ENCODE data around the gene BCL11B. TPM values are rescaled to one million over a fixed set of nuclear protein-coding genes. Genes with fewer than 3 reads are reported as not detected.
"Not testable (repeated sequence)": the region's sequence is repeated elsewhere in the genome, so short reads cannot be mapped to it uniquely, and the experiment has no call there.

BCL11B gene
- total RNA-seq, 1 donor from 2014 or later, result 0.23 TPM

DNA sequence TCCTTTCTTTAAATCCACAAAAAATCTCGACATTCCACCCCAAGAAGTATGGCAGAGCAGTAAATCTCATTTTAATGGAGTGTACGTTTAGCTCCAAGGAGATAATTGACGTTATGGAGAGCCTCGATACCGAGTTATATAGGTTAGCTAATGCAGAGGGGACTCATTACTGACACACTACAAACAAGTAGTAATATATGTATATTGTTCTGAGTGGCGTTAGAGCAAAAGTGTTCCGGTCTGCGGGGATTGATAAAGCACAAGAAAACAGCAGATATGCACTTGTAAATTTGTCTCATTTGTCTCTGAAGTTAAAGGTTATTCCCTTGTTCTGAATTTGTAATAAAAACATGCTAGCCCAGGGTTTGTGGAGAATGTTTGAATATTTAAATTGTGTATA lies 84.1 kb downstream of the BCL11B start:
- H3K4me3 ChIP-seq (ENCODE audit: low read depth, low read length), result no peak overlapping the region
- TF ChIP-seq, protein P1, sequence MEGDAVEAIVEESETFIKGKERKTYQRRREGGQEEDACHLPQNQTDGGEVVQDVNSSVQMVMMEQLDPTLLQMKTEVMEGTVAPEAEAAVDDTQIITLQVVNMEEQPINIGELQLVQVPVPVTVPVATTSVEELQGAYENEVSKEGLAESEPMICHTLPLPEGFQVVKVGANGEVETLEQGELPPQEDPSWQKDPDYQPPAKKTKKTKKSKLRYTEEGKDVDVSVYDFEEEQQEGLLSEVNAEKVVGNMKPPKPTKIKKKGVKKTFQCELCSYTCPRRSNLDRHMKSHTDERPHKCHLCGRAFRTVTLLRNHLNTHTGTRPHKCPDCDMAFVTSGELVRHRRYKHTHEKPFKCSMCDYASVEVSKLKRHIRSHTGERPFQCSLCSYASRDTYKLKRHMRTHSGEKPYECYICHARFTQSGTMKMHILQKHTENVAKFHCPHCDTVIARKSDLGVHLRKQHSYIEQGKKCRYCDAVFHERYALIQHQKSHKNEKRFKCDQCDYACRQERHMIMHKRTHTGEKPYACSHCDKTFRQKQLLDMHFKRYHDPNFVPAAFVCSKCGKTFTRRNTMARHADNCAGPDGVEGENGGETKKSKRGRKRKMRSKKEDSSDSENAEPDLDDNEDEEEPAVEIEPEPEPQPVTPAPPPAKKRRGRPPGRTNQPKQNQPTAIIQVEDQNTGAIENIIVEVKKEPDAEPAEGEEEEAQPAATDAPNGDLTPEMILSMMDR (conservative IDR thresholded peaks at IDR 0.05; ENCODE audit: low read depth, low read length), result no peak
- no peak for DNase-seq (ENCODE audit: low read depth)

DNA sequence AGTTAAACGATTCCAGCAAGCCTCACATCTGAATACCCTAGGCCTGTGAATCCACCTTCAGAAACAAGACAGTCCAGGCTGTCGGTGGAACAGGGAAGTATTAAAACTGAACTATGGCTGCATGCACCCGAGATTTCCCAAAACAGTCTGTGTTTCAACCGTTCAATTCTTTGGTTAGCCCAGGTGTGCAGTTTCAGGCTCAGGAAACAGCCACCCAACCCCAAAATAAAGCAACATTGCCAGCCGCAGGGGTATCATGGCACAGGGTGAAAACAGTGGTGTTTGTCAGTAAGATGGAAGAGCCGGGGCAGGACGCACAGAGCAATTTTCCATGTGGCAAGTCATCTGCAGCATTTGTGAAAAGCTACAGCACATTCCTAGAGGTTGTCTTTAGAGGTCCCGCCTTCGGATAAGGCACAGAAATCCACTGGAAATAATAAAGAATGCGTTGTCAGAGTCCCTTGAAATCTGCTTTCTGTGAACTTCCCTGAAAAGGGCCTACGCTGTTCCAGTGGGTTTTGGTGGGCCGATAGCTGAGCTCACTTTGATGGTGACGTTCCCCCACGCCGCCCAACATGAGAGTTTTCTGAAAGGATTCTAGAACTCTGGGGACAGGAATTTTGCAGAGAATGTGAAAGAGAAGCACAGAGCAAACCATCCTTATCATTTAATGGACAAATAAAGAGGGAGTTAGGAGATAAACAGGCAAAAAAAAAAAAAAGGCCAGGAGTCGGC lies 84.9 kb downstream of the BCL11B start:
- DNase-seq (ENCODE audit: low read depth), result no peak
- H3K4me3 ChIP-seq (ENCODE audit: low read depth, low read length), result no peak overlapping the region
- TF ChIP-seq, protein P1 (conservative IDR thresholded peaks at IDR 0.05; ENCODE audit: low read depth, low read length), result no peak

DNA sequence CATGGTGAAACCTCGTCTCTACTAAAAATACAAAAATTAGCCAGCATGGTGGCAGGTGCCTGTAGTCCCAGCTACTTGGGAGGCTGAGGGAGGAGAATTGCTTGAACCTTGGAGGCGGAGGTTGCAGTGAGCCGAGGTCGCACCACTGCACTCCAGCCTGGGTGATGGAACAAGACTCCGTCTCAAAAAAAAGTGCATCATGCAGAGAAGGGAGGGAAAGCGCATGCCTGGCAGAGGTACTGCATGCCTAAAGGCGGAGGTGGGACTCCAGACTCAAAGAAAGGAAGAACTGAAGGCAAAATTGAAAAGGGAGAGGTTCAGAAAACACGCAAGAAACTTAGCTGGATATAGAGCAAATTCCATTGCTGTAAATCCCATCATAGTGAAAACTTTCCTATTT lies 85.7 kb downstream of the BCL11B start:
- DNase-seq (ENCODE audit: low read depth); H3K4me3 ChIP-seq (ENCODE audit: low read depth, low read length): not testable (repeated sequence)

DNA sequence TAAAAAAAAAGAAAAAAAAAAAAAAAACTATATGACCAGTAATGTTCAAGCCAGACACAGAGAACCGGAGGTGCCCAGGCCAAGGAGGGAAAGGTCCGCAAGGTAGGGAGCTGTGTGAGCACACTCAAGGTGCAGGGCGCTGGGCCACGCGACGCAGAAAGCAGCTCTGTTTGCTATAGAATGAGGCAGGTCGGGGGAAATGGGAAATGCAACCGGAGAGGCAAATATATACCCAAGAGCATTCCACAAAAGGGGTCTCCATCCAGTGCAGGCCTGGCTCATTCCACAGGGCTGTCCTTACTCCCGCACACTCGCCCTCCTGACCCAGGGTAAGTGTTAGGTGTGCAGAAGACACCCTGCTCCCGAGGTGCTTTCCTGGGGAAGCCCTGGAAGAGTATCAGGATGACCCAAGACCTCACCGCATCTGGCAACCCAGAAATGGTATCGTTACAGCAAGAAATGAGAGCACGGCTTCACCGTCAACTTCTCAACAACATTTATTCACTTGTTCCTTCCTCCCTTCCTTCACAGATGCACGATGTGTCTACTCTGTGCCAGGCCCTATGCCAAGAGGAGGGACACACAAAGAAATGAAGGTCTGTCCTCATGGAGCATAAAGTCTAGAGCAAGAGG lies 86.4 kb downstream of the BCL11B start:
- no peak overlapping the region for H3K4me3 ChIP-seq (ENCODE audit: low read depth, low read length)
- no peak for DNase-seq (ENCODE audit: low read depth)
- TF ChIP-seq, protein P1 (conservative IDR thresholded peaks at IDR 0.05; ENCODE audit: low read depth, low read length), result no peak

DNA sequence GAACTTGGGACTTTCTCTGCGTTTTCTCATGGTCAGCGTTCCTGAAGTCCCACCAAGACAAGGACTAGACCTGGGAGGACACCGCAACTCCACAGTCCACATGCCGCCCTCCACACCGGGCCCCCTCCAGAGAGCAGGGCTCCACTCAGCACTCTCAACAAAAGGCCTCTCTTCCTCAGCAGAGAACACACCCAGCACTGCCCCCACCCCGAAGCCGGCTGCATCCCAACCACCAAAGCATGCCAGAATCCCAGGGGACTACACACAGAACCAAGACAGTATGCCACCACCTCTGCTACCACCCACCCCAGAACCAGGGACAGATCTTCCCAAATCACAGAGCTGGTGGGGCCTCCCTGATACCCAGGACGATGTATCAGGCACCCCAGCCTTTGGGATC lies 88.3 kb downstream of the BCL11B start:
- no peak for DNase-seq (ENCODE audit: low read depth)
- H3K4me3 ChIP-seq (ENCODE audit: low read depth, low read length), result no peak overlapping the region
- TF ChIP-seq, protein P1 (conservative IDR thresholded peaks at IDR 0.05; ENCODE audit: low read depth, low read length), result no peak

DNA sequence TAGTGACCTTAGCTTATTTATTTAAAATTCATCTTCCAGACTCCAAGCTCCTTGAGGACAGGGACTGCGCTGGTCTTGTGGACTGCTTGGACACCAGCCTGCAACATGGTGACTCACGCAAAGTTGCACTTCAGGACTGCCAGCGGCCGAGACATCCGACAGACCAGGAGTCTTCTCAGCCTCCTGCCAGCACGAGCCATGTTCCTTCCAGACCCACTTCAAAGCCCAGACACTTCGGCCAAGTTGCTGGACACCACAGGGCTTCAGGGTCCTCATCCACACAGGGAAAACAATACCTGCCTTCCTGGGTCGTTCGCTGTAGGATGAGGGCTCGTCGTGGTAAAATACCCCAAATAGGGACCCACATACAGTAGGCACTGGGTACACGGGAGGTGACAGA lies 88.7 kb downstream of the BCL11B start:
- no peak for DNase-seq (ENCODE audit: low read depth)
- TF ChIP-seq, protein P1 (conservative IDR thresholded peaks at IDR 0.05; ENCODE audit: low read depth, low read length), result no peak
- no peak overlapping the region for H3K4me3 ChIP-seq (ENCODE audit: low read depth, low read length)

DNA sequence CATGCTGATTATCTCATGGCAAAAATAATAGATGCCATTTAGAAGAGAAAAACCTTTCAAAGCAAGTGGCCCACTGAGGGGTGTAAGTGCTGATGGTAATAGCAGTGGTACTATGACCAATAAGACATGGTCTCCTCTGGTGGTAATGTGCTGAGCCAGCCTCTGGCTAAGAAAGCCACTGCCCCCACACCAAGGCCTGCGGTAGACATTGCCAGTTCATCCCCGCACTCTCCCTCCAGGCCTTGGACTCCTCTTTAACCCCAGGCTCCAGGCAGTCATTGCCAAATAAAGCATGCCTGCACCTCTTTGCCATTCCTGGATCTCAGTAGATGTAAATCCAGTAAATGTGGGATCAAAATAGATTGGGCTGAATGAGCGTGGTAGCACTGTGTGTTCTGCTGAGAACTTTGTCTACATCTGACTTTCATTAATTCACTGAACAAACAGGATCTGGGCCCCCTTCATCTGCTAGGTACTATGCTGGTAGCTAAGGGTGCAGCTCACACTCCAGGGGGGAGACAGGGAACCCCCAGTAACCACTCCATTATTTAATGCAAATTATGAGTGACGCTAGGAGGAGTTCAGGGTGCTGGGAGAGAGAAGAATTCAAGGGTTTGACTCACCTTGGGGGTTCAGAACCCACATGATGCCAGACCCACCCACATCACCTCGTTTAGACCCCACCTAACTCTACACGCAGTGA lies 89.3 kb downstream of the BCL11B start:
- no peak overlapping the region for H3K4me3 ChIP-seq (ENCODE audit: low read depth, low read length)
- TF ChIP-seq, protein P1 (conservative IDR thresholded peaks at IDR 0.05; ENCODE audit: low read depth, low read length), result no peak
- no peak for DNase-seq (ENCODE audit: low read depth)
